ENCODE data around the gene SLC16A12.
"Not testable (repeated sequence)": the region's sequence is repeated elsewhere in the genome, so short reads cannot be mapped to it uniquely, and the experiment has no call there.

DNA sequence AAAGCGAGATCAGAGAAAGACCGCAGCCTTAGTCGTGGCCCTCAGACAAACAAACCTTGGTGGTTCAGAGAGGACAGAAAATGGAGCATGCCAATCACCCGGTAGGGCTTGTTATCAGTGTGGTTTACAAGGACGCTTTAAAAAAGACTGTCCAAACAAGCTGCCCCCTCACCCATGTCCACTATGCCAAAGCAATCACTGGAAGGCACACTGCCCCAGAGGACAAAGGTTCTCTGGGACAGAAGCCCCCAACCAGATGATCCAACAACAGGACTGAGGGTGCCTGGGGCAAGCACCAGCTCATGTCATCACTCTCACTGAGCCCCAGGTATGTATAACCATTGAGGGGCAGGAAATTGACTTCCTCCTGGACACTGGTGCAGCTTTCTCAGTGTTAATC, 126.1 kb downstream of the SLC16A12 start:
- TF ChIP-seq, protein P1, sequence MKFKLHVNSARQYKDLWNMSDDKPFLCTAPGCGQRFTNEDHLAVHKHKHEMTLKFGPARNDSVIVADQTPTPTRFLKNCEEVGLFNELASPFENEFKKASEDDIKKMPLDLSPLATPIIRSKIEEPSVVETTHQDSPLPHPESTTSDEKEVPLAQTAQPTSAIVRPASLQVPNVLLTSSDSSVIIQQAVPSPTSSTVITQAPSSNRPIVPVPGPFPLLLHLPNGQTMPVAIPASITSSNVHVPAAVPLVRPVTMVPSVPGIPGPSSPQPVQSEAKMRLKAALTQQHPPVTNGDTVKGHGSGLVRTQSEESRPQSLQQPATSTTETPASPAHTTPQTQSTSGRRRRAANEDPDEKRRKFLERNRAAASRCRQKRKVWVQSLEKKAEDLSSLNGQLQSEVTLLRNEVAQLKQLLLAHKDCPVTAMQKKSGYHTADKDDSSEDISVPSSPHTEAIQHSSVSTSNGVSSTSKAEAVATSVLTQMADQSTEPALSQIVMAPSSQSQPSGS (tag by site-specific recombination; IDR thresholded peaks at IDR 0.05; ENCODE audit: low read depth): not testable (repeated sequence)
- TF ChIP-seq, protein P2, sequence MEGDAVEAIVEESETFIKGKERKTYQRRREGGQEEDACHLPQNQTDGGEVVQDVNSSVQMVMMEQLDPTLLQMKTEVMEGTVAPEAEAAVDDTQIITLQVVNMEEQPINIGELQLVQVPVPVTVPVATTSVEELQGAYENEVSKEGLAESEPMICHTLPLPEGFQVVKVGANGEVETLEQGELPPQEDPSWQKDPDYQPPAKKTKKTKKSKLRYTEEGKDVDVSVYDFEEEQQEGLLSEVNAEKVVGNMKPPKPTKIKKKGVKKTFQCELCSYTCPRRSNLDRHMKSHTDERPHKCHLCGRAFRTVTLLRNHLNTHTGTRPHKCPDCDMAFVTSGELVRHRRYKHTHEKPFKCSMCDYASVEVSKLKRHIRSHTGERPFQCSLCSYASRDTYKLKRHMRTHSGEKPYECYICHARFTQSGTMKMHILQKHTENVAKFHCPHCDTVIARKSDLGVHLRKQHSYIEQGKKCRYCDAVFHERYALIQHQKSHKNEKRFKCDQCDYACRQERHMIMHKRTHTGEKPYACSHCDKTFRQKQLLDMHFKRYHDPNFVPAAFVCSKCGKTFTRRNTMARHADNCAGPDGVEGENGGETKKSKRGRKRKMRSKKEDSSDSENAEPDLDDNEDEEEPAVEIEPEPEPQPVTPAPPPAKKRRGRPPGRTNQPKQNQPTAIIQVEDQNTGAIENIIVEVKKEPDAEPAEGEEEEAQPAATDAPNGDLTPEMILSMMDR (tag by site-specific recombination; IDR thresholded peaks at IDR 0.05): not testable (repeated sequence)
